Medulla oblongata (tissue), 1 donor: ENCODE results near the gene HES1.
"Not testable (repeated sequence)": the region's sequence is repeated elsewhere in the genome, so short reads cannot be mapped to it uniquely, and the experiment has no call there.

Source experiments
- DNase-seq: peaks from one replicate; pipeline ENCODE4 v3.0.0-alpha.2; 2015; ENCODE audit errors: extremely low spot score

HES1 gene

GRCh38 chr3:194128202-194128918 lies 7.6 kb upstream of the HES1 start:
- DNase-seq = peak; percentile 31

- not testable (repeated sequence) for DNase-seq
Measured at GRCh38 chr3:194128919-194129295, 7.0 kb upstream of the HES1 start.

GRCh38 chr3:194129581-194130133 lies 6.3 kb upstream of the HES1 start:
- peak; percentile 45 for DNase-seq

- DNase-seq = no peak
Measured at GRCh38 chr3:194130188-194130587, 5.8 kb upstream of the HES1 start.

- DNase-seq = peak; percentile 64
Measured at GRCh38 chr3:194130807-194131589, 5.0 kb upstream of the HES1 start.

- no peak for DNase-seq
Measured at GRCh38 chr3:194132465-194133286, 3.3 kb upstream of the HES1 start.

- DNase-seq = peak; percentile 50
Measured at GRCh38 chr3:194133661-194134230, 2.2 kb upstream of the HES1 start.

- DNase-seq = peak; percentile 65
Measured at GRCh38 chr3:194134231-194134756, 1.7 kb upstream of the HES1 start.

- peak; percentile 83 for DNase-seq
Measured at GRCh38 chr3:194134757-194135515, 1.0 kb upstream of the HES1 start.

GRCh38 chr3:194135516-194135805 lies 487 bp upstream of the HES1 start:
- DNase-seq = no peak

GRCh38 chr3:194136519-194137007 lies 615 bp downstream of the HES1 start:
- DNase-seq = no peak

GRCh38 chr3:194137008-194137505 lies 1.1 kb downstream of the HES1 start:
- no peak for DNase-seq

GRCh38 chr3:194137506-194138474 lies 1.8 kb downstream of the HES1 start:
- DNase-seq = peak; percentile 42

- no peak for DNase-seq
Measured at GRCh38 chr3:194138732-194139070, 2.8 kb downstream of the HES1 start.

GRCh38 chr3:194139071-194139813 lies 3.3 kb downstream of the HES1 start:
- DNase-seq = no peak

- no peak for DNase-seq
Measured at GRCh38 chr3:194139814-194140391, 4.0 kb downstream of the HES1 start.

- peak; percentile 41 for DNase-seq
Measured at GRCh38 chr3:194140520-194141414, 4.8 kb downstream of the HES1 start.
